ENCODE data around the gene LRRC27.
A peak's percentile ranks its signal among the peaks of the same experiment; 100 is the strongest.
"Not testable (repeated sequence)": the region's sequence is repeated elsewhere in the genome, so short reads cannot be mapped to it uniquely, and the experiment has no call there.

LRRC27 gene

GRCh38 chr10:132347211-132347930, 15.4 kb downstream of the LRRC27 start:
- H3K9me3 Mint-ChIP-seq, result no peaks in the 10 kb centered on the region
- no peaks in the 10 kb centered on the region for H3K36me3 Mint-ChIP-seq (ENCODE audit: low read depth)
- H3K27ac Mint-ChIP-seq, result no peak overlapping the region
- no peak for DNase-seq (ENCODE audit: low spot score)
- H3K4me3 Mint-ChIP-seq, result no peak overlapping the region
- H3K4me1 Mint-ChIP-seq (ENCODE audit: low read depth), result no peaks in the 10 kb centered on the region
- H3K27me3 Mint-ChIP-seq (ENCODE audit: low read depth), result no peaks in the 10 kb centered on the region

- Mint-ChIP-seq H3K27me3 (ENCODE audit: low read depth) (no peaks in the 10 kb centered on the region), H3K4me1 (ENCODE audit: low read depth) (no peaks in the 10 kb centered on the region), H3K27ac (no peak overlapping the region), H3K9me3 (no peaks in the 10 kb centered on the region), H3K36me3 (ENCODE audit: low read depth) (no peaks in the 10 kb centered on the region), H3K4me3 (no peak overlapping the region)
- no peak for DNase-seq (ENCODE audit: low spot score)
Measured at GRCh38 chr10:132347931-132348267, 15.9 kb downstream of the LRRC27 start.

GRCh38 chr10:132349766-132350165, 17.8 kb downstream of the LRRC27 start:
- no peaks in the 10 kb centered on the region for H3K27me3 Mint-ChIP-seq (ENCODE audit: low read depth)
- H3K36me3 Mint-ChIP-seq (ENCODE audit: low read depth), result no peaks in the 10 kb centered on the region
- DNase-seq (ENCODE audit: low spot score), result no peak
- no peaks in the 10 kb centered on the region for H3K4me1 Mint-ChIP-seq (ENCODE audit: low read depth)
- H3K4me3 Mint-ChIP-seq, result no peak overlapping the region
- no peaks in the 10 kb centered on the region for H3K9me3 Mint-ChIP-seq
- H3K27ac Mint-ChIP-seq, result no peak overlapping the region

- H3K27ac Mint-ChIP-seq, result no peak overlapping the region
- no peaks in the 10 kb centered on the region for H3K4me1 Mint-ChIP-seq (ENCODE audit: low read depth)
- H3K27me3 Mint-ChIP-seq (ENCODE audit: low read depth), result no peaks in the 10 kb centered on the region
- no peak overlapping the region for H3K4me3 Mint-ChIP-seq
- H3K36me3 Mint-ChIP-seq (ENCODE audit: low read depth), result no peaks in the 10 kb centered on the region
- no peaks in the 10 kb centered on the region for H3K9me3 Mint-ChIP-seq
- DNase-seq (ENCODE audit: low spot score), result no peak
Measured at GRCh38 chr10:132350391-132350790, 18.4 kb downstream of the LRRC27 start.

- DNase-seq (ENCODE audit: low spot score), result no peak
- no peaks in the 10 kb centered on the region for H3K9me3 Mint-ChIP-seq
- H3K27me3 Mint-ChIP-seq (ENCODE audit: low read depth), result no peaks in the 10 kb centered on the region
- no peaks in the 10 kb centered on the region for H3K36me3 Mint-ChIP-seq (ENCODE audit: low read depth)
- no peaks in the 10 kb centered on the region for H3K4me1 Mint-ChIP-seq (ENCODE audit: low read depth)
- H3K4me3 Mint-ChIP-seq, result no peak overlapping the region
- no peak overlapping the region for H3K27ac Mint-ChIP-seq
Measured at GRCh38 chr10:132350946-132351345, 19.0 kb downstream of the LRRC27 start.

GRCh38 chr10:132351611-132352010, 19.6 kb downstream of the LRRC27 start:
- no peaks in the 10 kb centered on the region for H3K36me3 Mint-ChIP-seq (ENCODE audit: low read depth)
- H3K9me3 Mint-ChIP-seq, result no peaks in the 10 kb centered on the region
- H3K4me3 Mint-ChIP-seq, result no peak overlapping the region

GRCh38 chr10:132352462-132353308, 20.7 kb downstream of the LRRC27 start:
- H3K4me1 Mint-ChIP-seq (ENCODE audit: low read depth); H3K27me3 Mint-ChIP-seq (ENCODE audit: low read depth); H3K36me3 Mint-ChIP-seq (ENCODE audit: low read depth); H3K27ac Mint-ChIP-seq; H3K9me3 Mint-ChIP-seq; H3K4me3 Mint-ChIP-seq: not testable (repeated sequence)
- DNase-seq (ENCODE audit: low spot score), result peak; percentile 38

More at GRCh38 chr10:132351611-132352010, 19.6 kb downstream of the LRRC27 start:
- no peaks in the 10 kb centered on the region for H3K4me1 Mint-ChIP-seq (ENCODE audit: low read depth)
- H3K27ac Mint-ChIP-seq, result no peak overlapping the region
- no peaks in the 10 kb centered on the region for H3K27me3 Mint-ChIP-seq (ENCODE audit: low read depth)
- DNase-seq (ENCODE audit: low spot score), result no peak

GRCh38 chr10:132353456-132354355, 21.7 kb downstream of the LRRC27 start:
- H3K4me3 Mint-ChIP-seq, result no peak overlapping the region
- no peak overlapping the region for H3K27ac Mint-ChIP-seq
- no peaks in the 10 kb centered on the region for H3K27me3 Mint-ChIP-seq (ENCODE audit: low read depth)
- H3K4me1 Mint-ChIP-seq (ENCODE audit: low read depth), result no peaks in the 10 kb centered on the region
- peaks cover 4% of the 10 kb centered on the region for H3K9me3 Mint-ChIP-seq
- no peak for DNase-seq (ENCODE audit: low spot score)
- H3K36me3 Mint-ChIP-seq (ENCODE audit: low read depth), result peaks cover 2% of the 10 kb centered on the region

GRCh38 chr10:132354356-132355094, 22.5 kb downstream of the LRRC27 start:
- Mint-ChIP-seq H3K36me3 (ENCODE audit: low read depth) (peaks cover 2% of the 10 kb centered on the region), H3K27ac (no peak overlapping the region), H3K4me1 (ENCODE audit: low read depth) (no peaks in the 10 kb centered on the region), H3K4me3 (no peak overlapping the region), H3K9me3 (peaks cover 4% of the 10 kb centered on the region), H3K27me3 (ENCODE audit: low read depth) (no peaks in the 10 kb centered on the region)
- DNase-seq (ENCODE audit: low spot score), result no peak

- Mint-ChIP-seq H3K36me3 (ENCODE audit: low read depth) (peaks cover 2% of the 10 kb centered on the region), H3K27me3 (ENCODE audit: low read depth) (no peaks in the 10 kb centered on the region), H3K4me3 (no peak overlapping the region), H3K4me1 (ENCODE audit: low read depth) (no peaks in the 10 kb centered on the region), H3K9me3 (peaks cover 4% of the 10 kb centered on the region), H3K27ac (no peak overlapping the region)
- no peak for DNase-seq (ENCODE audit: low spot score)
Measured at GRCh38 chr10:132355297-132355696, 23.3 kb downstream of the LRRC27 start.

- H3K27ac Mint-ChIP-seq, result no peak overlapping the region
Measured at GRCh38 chr10:132355754-132356153, 23.8 kb downstream of the LRRC27 start.

GRCh38 chr10:132356621-132357195, 24.7 kb downstream of the LRRC27 start:
- Mint-ChIP-seq H3K27me3 (ENCODE audit: low read depth) (no peaks in the 10 kb centered on the region), H3K27ac (no peak overlapping the region), H3K4me1 (ENCODE audit: low read depth) (no peaks in the 10 kb centered on the region), H3K9me3 (peaks cover 4% of the 10 kb centered on the region), H3K36me3 (ENCODE audit: low read depth) (peaks cover 2% of the 10 kb centered on the region), H3K4me3 (no peak overlapping the region)
- DNase-seq (ENCODE audit: low spot score), result no peak

More at GRCh38 chr10:132355754-132356153, 23.8 kb downstream of the LRRC27 start:
- DNase-seq (ENCODE audit: low spot score), result no peak
- Mint-ChIP-seq H3K27me3 (ENCODE audit: low read depth) (no peaks in the 10 kb centered on the region), H3K4me3 (no peak overlapping the region), H3K9me3 (peaks cover 4% of the 10 kb centered on the region), H3K4me1 (ENCODE audit: low read depth) (no peaks in the 10 kb centered on the region), H3K36me3 (ENCODE audit: low read depth) (peaks cover 2% of the 10 kb centered on the region)
